Fibroblast of lung (primary cell): ENCODE measurements around the gene CNTNAP3B. TPM values are rescaled to one million over a fixed set of nuclear protein-coding genes. Genes with fewer than 3 reads are reported as not detected.
"Not testable (repeated sequence)": the region's sequence is repeated elsewhere in the genome, so short reads cannot be mapped to it uniquely, and the experiment has no call there.

Experiments used
- DNase-seq, 2 donors: peaks; one replicate each; pipeline versions ENCODE4 v3.0.0 to v3.0.0-alpha.2; 2010; ENCODE audit warnings: low read depth in 2 of 2
- H2AFZ ChIP-seq: 2 replicates; pipeline ENCODE4 v1.5.1; 2012; ENCODE audit warnings: low read length, control low read depth, inconsistent platforms
- H3K27ac ChIP-seq: 2 replicates; pipeline ENCODE4 v1.5.1; 2011; ENCODE audit warnings: low read length, control low read depth; ENCODE audit not compliant: insufficient read depth
- H3K27me3 ChIP-seq: 2 replicates; pipeline ENCODE4 v1.5.1; 2011; ENCODE audit warnings: mild to moderate bottlenecking, low read length; ENCODE audit not compliant: control insufficient read depth, insufficient read depth
- H3K36me3 ChIP-seq: 2 replicates; pipeline ENCODE4 v1.5.1; 2011; ENCODE audit warnings: low read length; ENCODE audit not compliant: control insufficient read depth, insufficient read depth
- H3K4me1 ChIP-seq: 2 replicates; pipeline ENCODE4 v1.5.1; 2011; ENCODE audit warnings: low read length; ENCODE audit not compliant: control insufficient read depth, insufficient read depth; ENCODE audit errors: extremely low read depth
- H3K4me2 ChIP-seq: 2 replicates; pipeline ENCODE4 v1.5.1; 2011; ENCODE audit warnings: low read length, control low read depth; ENCODE audit not compliant: insufficient read depth; ENCODE audit errors: extremely low read depth
- H3K4me3 ChIP-seq, 4 experiments: fragments of 200-600 bp in 1 of 4; sonication (generic) in 1 of 4; replicated peaks in 1 of 4; 2 replicates each; pipeline ENCODE4 v1.5.1; 2011 to 2016; ENCODE audit warnings: low read length in 4 of 4, low read depth in 3 of 4, mild to moderate bottlenecking in 3 of 4, control low read depth in 2 of 4, inconsistent platforms in 1 of 4, mixed read lengths in 1 of 4; ENCODE audit not compliant: insufficient read depth in 1 of 4; ENCODE audit errors: control extremely low read depth in 1 of 4
- H3K79me2 ChIP-seq: 2 replicates; pipeline ENCODE4 v1.5.1; 2012; ENCODE audit warnings: mild to moderate bottlenecking, low read length, inconsistent platforms; ENCODE audit not compliant: control insufficient read depth, insufficient read depth
- H3K9ac ChIP-seq: 2 replicates; pipeline ENCODE4 v1.5.1; 2011; ENCODE audit warnings: mild to moderate bottlenecking, low read length, control low read depth; ENCODE audit not compliant: insufficient read depth
- H3K9me3 ChIP-seq: 2 replicates; pipeline ENCODE4 v1.5.1; 2012; ENCODE audit warnings: low read depth, low read length; ENCODE audit not compliant: control insufficient read depth, insufficient read depth
- H4K20me1 ChIP-seq: 2 replicates; pipeline ENCODE4 v1.5.1; 2011; ENCODE audit warnings: low read length; ENCODE audit not compliant: control insufficient read depth, insufficient read depth; ENCODE audit errors: extremely low read depth
- polyA plus RNA-seq, 2 donors: library from polyadenylated mRNA; depleted of rRNA in 1 of 2; stranded (reverse) in 1 of 2; unstranded in 1 of 2; fragments of >200 nt; gene quantifications; 2 replicates each; pipeline ENCODE4 v1.2.1, GENCODE V29; 2011 to 2012; ENCODE audit warnings: missing spikeins in 1 of 2
- total RNA-seq: library from RNA; depleted of rRNA; stranded (reverse); fragments of >200 nt; gene quantifications from 2 replicates; pipeline ENCODE4 v1.2.1, GENCODE V29; 2014

Gene CNTNAP3B
- total and polyA plus RNA-seq, 2 donors (not counting 1 experiment from before 2014, with no cell fraction given): 0.73 TPM; not detected in 1

DNA sequence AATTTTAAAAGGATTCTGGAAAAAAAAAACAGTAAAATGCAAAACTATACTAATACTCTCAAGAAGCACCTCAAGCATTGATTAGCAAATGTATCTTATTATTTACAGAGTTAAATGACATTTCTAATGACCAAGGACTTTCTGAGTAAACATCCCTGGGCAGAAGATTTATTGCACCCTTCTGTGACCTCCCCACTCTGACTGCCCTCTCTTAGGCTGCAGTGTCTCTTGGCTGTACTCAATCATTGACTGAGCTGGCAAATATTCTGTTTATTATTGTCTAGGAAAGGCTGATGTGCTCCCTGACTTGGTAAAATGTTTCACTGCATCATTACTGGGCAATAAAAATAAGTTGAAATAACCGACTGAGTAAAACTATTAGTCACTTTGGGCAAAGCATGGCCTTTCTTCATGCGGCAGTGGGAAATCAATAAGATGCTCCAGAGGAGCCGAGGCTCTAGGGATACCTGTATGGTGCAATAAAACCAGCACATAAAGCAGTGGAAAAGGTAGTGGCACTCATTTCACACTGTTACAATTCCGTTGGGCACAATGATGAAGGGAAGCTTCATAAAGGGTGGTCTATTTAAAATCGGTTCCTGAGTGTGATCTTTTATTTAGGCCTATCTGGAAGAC is 151.1 kb downstream of the CNTNAP3B start:
- H2AFZ ChIP-seq, DNase-seq, H3K4me2 ChIP-seq, H3K27ac ChIP-seq, H3K4me1 ChIP-seq, H3K36me3 ChIP-seq, H4K20me1 ChIP-seq, H3K9me3 ChIP-seq, H3K27me3 ChIP-seq, H3K79me2 ChIP-seq, H3K9ac ChIP-seq, H3K4me3 ChIP-seq: not testable (repeated sequence)

DNA sequence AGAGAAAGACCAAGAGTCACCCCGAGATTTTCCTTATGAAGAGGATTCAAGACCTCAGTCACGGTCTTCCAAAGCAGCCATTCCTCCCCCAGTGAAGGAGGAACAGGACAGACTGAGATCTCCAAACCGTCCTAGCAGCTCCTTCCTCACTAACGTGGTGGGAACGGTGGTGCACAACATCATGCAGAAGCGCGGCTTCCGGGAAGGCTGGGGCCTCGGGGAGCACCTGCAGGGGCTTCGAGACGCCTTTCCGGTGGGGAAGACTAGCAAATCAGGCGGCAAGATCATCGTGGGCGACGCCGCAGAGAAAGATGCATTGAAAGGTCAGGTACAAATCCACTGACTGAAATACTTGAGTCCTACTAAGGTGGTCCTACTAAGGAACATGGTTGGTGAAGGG is 154.3 kb downstream of the CNTNAP3B start:
- H3K9ac ChIP-seq, H2AFZ ChIP-seq, H3K27ac ChIP-seq, H3K36me3 ChIP-seq, H3K4me2 ChIP-seq, H3K4me3 ChIP-seq, H4K20me1 ChIP-seq, H3K79me2 ChIP-seq, H3K27me3 ChIP-seq, H3K9me3 ChIP-seq, H3K4me1 ChIP-seq, DNase-seq: not testable (repeated sequence)

DNA sequence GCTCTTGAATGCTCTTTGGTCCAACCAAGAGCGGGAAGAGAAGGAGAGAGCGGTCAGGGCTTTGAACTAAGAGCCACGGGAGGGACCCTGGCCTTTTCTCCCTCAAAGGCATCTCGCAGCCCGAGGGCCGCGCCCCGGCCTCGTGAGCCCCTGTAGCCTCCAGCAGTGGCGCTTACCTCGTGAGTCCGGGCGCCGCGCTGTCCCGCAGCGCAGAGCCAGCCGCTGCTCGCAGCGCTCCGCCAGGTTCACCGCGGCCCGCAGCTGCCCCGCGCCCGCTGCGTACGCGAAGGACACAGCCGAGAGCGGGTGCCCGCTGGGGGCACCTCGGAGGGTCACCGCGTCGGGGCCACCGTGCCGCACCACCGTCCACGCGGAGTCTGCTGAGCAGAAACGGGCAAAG is 176.2 kb downstream of the CNTNAP3B start:
- not testable (repeated sequence) for H3K27ac ChIP-seq, H3K9ac ChIP-seq, H3K9me3 ChIP-seq, H4K20me1 ChIP-seq, H3K79me2 ChIP-seq, DNase-seq, H2AFZ ChIP-seq, H3K36me3 ChIP-seq, H3K4me3 ChIP-seq, H3K4me2 ChIP-seq, H3K27me3 ChIP-seq, H3K4me1 ChIP-seq

DNA sequence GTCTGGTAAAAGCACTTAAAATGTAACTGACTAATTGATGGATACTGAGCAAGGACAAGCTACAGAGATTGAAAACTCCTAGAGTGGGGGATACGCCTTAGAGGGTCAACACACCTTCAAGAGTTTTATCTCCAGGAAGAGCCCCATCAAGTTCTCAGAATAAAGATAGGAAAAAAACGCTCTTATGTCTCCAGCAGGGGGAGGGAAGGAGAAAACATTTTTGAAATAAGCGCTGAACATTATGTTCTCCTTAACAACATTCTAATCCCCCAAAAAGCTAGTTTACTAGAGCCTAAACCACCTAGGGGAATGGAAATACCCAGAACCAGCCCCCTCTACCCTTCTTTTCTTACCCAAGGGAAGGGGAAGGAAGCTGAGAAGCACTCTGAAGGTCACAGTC is 187.5 kb downstream of the CNTNAP3B start:
- H4K20me1 ChIP-seq, H3K4me2 ChIP-seq, H2AFZ ChIP-seq, H3K27ac ChIP-seq, H3K79me2 ChIP-seq, DNase-seq, H3K36me3 ChIP-seq, H3K9ac ChIP-seq, H3K9me3 ChIP-seq, H3K27me3 ChIP-seq, H3K4me3 ChIP-seq, H3K4me1 ChIP-seq: not testable (repeated sequence)

DNA sequence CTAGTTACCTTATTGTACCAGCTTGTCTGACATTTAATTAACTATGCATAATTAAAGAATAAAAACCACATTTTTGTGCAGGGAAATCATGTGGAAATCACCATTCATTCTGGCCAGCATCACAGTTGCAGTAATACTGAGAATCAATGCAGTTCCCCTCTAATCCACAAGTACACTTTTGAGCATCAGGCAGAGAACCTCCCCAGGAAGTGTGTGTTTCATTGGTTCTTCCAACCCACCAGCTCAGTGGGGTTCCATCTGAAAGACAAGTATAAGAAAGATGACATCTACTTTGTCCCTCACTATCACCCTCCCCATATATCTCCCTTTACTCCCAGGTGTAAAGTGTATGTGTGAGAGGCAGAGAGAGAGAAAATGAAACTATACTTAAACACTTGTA is 191.1 kb downstream of the CNTNAP3B start:
- not testable (repeated sequence) for H3K36me3 ChIP-seq, H3K27me3 ChIP-seq, H3K4me3 ChIP-seq, H3K27ac ChIP-seq, H3K79me2 ChIP-seq, H3K4me1 ChIP-seq, DNase-seq, H3K9ac ChIP-seq, H2AFZ ChIP-seq, H3K4me2 ChIP-seq, H4K20me1 ChIP-seq, H3K9me3 ChIP-seq

DNA sequence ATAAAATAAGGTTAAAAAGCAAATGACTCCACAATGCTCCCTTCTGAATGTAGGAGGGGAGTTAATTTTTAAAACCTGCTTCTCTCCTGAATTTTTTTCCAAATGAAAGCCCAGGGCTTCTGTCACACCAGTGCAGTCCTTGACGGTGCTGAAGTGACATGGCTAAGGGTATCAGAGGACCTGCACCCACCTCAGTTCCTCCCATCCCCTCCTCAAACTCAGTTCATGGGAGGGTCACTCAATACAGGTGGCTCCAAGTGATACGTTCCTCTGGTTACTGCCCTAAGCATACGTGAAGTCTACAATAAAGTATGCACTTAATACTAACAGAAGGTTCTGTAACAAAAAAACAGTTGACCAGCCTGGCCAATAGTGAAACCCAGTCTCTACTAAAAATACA is 193.5 kb downstream of the CNTNAP3B start:
- not testable (repeated sequence) for H3K4me1 ChIP-seq, H3K79me2 ChIP-seq, H3K4me2 ChIP-seq, H3K27ac ChIP-seq, H3K9ac ChIP-seq, H3K4me3 ChIP-seq, H3K9me3 ChIP-seq, H3K36me3 ChIP-seq, DNase-seq, H2AFZ ChIP-seq, H4K20me1 ChIP-seq, H3K27me3 ChIP-seq

DNA sequence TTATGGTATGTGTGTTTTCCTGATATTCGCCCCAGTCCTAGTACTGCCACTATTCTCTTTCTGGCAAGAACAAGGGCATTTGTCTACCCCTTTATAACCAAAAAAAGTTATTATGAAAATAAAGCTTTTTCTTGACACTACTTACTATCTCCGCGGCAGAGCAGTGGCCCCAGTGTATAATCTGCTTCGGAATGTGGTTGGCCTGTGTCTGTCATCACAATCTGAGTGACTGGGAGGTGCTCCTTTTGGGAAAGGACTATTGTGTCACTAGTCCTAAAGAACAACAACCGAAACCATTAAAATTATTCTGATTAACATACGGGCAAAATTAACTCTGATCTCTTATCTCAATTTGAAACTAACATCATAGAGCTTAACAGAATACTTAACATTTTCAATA is 200.1 kb downstream of the CNTNAP3B start:
- H3K79me2 ChIP-seq, H3K4me1 ChIP-seq: not testable (repeated sequence)

More for the DNA sequence above, 200.1 kb downstream of the CNTNAP3B start:
- not testable (repeated sequence) for DNase-seq, H3K4me2 ChIP-seq, H3K9ac ChIP-seq, H2AFZ ChIP-seq, H3K36me3 ChIP-seq, H3K27me3 ChIP-seq, H3K4me3 ChIP-seq, H4K20me1 ChIP-seq, H3K27ac ChIP-seq, H3K9me3 ChIP-seq
